OCI-LY1 (cell line): Measurements from ENCODE around the gene CDC45.

Experiments
- EZH2 ChIP-seq: fragments of 200-600 bp; sonication (generic), shearing (Covaris generic); IDR thresholded peaks from 2 replicates; pipeline ENCODE4 v1.8.0; 2017; ENCODE audit warnings: borderline replicate concordance, mixed run types, mild to moderate bottlenecking, antibody characterized with exemption, low read length, moderate library complexity, mixed read lengths
- TF ChIP-seq, protein P1 (sequence below): fragments of 200-600 bp; sonication (generic), shearing (Covaris generic); IDR thresholded peaks from 2 replicates; pipeline ENCODE4 v1.5.1; 2017; ENCODE audit warnings: mild to moderate bottlenecking, antibody characterized with exemption, low read length, moderate library complexity, mixed read lengths

GRCh38 chr22:19455585-19456370 lies 23.9 kb upstream of the CDC45 start:
- TF ChIP-seq, protein P1, sequence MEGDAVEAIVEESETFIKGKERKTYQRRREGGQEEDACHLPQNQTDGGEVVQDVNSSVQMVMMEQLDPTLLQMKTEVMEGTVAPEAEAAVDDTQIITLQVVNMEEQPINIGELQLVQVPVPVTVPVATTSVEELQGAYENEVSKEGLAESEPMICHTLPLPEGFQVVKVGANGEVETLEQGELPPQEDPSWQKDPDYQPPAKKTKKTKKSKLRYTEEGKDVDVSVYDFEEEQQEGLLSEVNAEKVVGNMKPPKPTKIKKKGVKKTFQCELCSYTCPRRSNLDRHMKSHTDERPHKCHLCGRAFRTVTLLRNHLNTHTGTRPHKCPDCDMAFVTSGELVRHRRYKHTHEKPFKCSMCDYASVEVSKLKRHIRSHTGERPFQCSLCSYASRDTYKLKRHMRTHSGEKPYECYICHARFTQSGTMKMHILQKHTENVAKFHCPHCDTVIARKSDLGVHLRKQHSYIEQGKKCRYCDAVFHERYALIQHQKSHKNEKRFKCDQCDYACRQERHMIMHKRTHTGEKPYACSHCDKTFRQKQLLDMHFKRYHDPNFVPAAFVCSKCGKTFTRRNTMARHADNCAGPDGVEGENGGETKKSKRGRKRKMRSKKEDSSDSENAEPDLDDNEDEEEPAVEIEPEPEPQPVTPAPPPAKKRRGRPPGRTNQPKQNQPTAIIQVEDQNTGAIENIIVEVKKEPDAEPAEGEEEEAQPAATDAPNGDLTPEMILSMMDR, result no peak
- TF ChIP-seq EZH2, result no peak
